ENCODE data around the gene ALDH3A1. TPM values are rescaled to one million over a fixed set of nuclear protein-coding genes. Genes with fewer than 3 reads are reported as not detected.

The ALDH3A1 gene
- total RNA-seq, 2 experiments from 2014 or later: 0.38 to 0.92 TPM

DNA sequence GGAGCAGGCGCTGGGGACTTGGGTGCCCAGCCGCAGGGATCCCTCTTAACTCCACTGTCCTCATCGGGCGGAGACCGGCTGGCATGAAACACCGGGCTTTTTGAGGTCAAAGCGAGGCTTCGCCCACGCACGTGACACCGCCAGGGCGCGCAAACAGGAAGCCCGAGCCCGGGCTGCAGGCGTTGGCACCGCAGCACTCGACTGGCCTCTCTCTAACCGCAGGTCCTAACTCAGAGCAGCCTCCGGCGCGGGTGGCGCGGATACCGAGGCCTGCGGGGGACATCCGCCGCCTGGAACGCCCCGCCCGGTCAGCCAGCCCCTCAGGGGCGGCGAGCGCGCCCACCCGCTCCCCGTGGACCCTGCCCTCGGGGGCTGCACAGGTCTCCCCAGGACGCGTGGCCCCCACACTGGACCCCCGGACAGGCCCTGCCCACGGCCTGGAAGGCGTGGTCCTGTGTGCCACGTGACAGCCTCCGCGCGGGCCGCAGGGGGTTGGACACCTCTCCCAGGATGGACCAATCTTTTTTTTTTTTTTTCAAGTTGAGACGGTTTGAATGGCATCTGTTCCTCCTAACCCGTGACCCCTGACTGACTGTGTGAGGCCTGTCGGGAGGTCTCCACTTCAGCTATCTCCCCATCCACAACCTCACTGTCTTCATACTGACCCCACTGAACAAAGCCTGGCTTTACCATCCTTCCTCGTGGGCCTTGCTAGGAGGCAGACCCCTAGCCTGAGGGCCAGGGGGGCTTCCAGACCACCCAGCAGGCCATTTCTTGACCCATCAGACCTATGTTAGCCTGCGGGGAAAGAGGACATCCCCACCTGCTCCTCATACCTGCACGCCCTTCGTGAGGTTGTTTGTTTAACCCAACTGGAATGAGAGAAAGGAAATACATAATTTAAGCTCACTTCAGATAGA is 23.3 kb downstream of the ALDH3A1 start:
- ATAC-seq (peak; percentile 77), DNase-seq (peak; percentile 70)
- Mint-ChIP-seq H3K27me3 (no peaks in the 10 kb centered on the region), H3K36me3 (ENCODE audit: low read depth) (no peaks in the 10 kb centered on the region), H3K9me3 (no peaks in the 10 kb centered on the region), H3K27ac (no peak overlapping the region), H3K4me3 (no peak overlapping the region), H3K4me1 (ENCODE audit: low read depth) (peaks cover 13% of the 10 kb centered on the region)
- TF ChIP-seq, protein P1, sequence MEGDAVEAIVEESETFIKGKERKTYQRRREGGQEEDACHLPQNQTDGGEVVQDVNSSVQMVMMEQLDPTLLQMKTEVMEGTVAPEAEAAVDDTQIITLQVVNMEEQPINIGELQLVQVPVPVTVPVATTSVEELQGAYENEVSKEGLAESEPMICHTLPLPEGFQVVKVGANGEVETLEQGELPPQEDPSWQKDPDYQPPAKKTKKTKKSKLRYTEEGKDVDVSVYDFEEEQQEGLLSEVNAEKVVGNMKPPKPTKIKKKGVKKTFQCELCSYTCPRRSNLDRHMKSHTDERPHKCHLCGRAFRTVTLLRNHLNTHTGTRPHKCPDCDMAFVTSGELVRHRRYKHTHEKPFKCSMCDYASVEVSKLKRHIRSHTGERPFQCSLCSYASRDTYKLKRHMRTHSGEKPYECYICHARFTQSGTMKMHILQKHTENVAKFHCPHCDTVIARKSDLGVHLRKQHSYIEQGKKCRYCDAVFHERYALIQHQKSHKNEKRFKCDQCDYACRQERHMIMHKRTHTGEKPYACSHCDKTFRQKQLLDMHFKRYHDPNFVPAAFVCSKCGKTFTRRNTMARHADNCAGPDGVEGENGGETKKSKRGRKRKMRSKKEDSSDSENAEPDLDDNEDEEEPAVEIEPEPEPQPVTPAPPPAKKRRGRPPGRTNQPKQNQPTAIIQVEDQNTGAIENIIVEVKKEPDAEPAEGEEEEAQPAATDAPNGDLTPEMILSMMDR (IDR thresholded peaks at IDR 0.05): no peak
- intact Hi-C loops (cut with micrococcal nuclease): no loop called here
- CTCF ChIA-PET: no interaction called here
- POLR2A ChIA-PET: interaction anchor here (0.6 to 1.0 kb wide), 2 partner anchors 76 to 77 kb away, joined by 3 to 5 read pairs; partner anchors contain the start of gene ALDH3A2

DNA sequence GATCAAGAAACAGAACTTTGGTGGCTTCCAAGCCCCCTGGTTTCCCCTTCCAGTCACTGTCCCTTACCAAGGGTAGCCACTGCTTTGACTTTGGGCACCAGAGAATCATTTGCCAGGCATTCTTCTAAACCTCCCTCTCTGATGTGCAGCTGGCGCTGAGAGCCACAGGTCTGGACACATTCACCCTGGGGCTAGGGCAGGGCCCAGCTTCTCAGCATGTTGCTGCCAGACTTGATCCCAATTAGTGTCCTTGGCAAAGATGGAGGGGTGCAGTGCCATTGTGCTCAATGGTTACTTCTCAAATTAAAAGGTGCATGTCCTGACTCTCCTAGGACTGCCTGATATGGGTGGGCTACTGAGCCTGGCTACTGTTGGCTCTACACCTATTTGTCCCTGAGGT is 24.1 kb downstream of the ALDH3A1 start:
- CTCF ChIA-PET: interaction anchor here (1.1 kb wide), 1 partner anchor 42 kb away, joined by 3 read pairs; no protein-coding TSS in a partner anchor

DNA sequence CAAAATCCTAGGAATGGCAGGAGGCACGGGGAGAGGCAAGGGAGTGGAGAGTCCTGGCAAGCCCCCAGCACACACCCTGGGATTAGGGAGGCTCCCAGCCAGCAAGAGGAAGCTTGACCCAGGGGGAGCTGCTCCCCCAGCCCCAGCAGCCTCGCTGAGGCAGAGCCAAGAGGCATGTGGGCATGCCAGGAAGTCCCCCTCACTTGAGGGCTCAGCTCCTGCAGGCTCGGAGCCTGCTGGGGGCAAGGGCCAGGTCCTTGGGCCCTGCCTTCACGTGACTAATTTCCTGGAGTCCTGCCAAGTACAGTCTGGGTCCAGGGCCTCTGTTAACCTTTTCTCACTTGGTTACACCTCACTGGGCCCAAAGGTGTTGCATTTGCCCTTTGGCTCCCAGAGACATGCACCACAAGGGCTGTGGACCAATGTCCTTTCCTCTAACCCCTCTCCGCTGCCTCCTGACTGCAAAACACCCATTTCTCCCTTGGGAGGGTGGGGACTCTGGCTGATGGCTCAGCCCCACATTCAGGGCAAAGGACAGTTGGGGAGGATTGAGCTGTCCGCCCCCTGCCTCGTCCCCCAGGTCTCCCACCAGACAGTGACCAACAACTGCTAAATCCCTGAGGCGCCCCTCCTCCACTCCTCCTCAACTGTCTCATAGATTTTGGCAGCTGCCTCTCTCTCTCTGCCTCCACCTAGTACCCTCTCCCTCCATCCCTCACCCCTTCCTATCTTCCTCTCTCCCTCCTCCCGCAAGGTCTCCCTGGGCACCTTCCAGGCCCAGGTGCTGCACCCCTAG is 27.3 kb downstream of the ALDH3A1 start:
- ATAC-seq (no peak), DNase-seq (no peak)
- CTCF ChIA-PET: interaction anchor here (1.4 kb wide), 1 partner anchor 24 kb away, joined by 4 read pairs; no protein-coding TSS in a partner anchor
- POLR2A ChIA-PET: no interaction called here
- Mint-ChIP-seq H3K27ac (no peak overlapping the region), H3K27me3 (no peaks in the 10 kb centered on the region), H3K36me3 (ENCODE audit: low read depth) (no peaks in the 10 kb centered on the region), H3K4me1 (ENCODE audit: low read depth) (peaks cover 13% of the 10 kb centered on the region), H3K4me3 (no peak overlapping the region), H3K9me3 (no peaks in the 10 kb centered on the region)
- intact Hi-C loops (cut with micrococcal nuclease): no loop called here
- TF ChIP-seq, protein P1 (IDR thresholded peaks at IDR 0.05): no peak

More for the DNA sequence above, 24.1 kb downstream of the ALDH3A1 start:
- no peak for ATAC-seq
- H3K27me3 Mint-ChIP-seq: no peaks in the 10 kb centered on the region
- intact Hi-C loops (cut with micrococcal nuclease): no loop called here
- H3K9me3 Mint-ChIP-seq: no peaks in the 10 kb centered on the region
- H3K4me3 Mint-ChIP-seq: no peak overlapping the region
- no peaks in the 10 kb centered on the region for H3K36me3 Mint-ChIP-seq (ENCODE audit: low read depth)
- no peak overlapping the region for H3K27ac Mint-ChIP-seq
- peaks cover 13% of the 10 kb centered on the region for H3K4me1 Mint-ChIP-seq (ENCODE audit: low read depth)
- DNase-seq: no peak
- POLR2A ChIA-PET: no interaction called here
- TF ChIP-seq, protein P1 (IDR thresholded peaks at IDR 0.05): no peak

DNA sequence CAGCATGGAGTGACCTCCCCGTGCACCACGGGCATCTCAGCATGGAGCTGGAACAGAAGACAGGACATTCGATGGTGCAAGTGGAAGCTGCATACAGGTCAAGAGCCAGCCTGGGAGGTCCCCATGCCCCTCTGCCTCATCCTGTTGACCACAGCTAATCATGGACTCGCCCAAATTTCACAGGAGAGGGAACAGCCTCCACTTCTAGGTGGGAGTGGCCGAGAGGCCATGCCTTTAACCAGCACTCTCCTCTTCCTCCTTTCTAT is 28.0 kb downstream of the ALDH3A1 start:
- Mint-ChIP-seq H3K27ac (no peak overlapping the region), H3K4me3 (no peak overlapping the region), H3K36me3 (ENCODE audit: low read depth) (no peaks in the 10 kb centered on the region), H3K27me3 (no peaks in the 10 kb centered on the region), H3K4me1 (ENCODE audit: low read depth) (peaks cover 10% of the 10 kb centered on the region), H3K9me3 (no peaks in the 10 kb centered on the region)
- ChIA-PET POLR2A (no interaction called here), CTCF (no interaction called here)
- no peak for DNase-seq
- intact Hi-C loops (cut with micrococcal nuclease): no loop called here
- TF ChIP-seq, protein P1 (IDR thresholded peaks at IDR 0.05): no peak
- no peak for ATAC-seq
